CD4-positive, alpha-beta T cell treated with Interleukin-4 for 1 hour (primary cell): ENCODE data around the gene NFATC1.
A peak's percentile ranks its signal among the peaks of the same experiment; 100 is the strongest.

Source experiments
- DNase-seq, 2 donors: peaks; one replicate each; pipeline ENCODE4 v3.0.0-alpha.2; 2020 to 2022

Gene NFATC1

DNA sequence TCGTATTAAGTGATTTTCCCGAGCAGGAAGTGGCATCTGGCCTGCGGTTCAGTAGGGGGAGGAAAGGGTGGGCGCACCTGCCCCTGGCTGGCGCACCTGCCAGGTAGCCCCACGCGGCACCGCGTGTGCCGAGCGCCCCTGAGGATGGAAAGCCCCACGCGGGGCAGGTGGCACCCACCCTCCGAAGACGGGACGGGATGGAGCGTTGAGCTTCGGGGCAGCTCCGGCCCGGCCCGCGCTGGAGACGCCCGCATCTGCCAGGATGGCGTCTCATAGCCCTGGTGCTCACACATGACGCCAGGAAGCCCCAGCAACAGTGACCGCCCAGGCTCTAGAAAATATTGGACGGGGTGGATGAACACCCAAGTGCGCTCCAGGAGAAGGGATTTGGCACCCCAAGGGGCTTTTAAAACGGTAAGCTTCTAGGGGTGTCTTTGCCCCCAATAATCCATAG, 2.5 kb upstream of the NFATC1 start:
- peak in 1 of 2 donors; percentile 38 for DNase-seq

GRCh38 chr18:79393635-79394533, 1.8 kb upstream of the NFATC1 start:
- DNase-seq = peak; percentile 67

- peak; percentile 48 to 52 for DNase-seq
Measured at GRCh38 chr18:79394534-79395307, 1.0 kb upstream of the NFATC1 start.

- DNase-seq = no peak
Measured at GRCh38 chr18:79395308-79395640, 456 bp upstream of the NFATC1 start.

GRCh38 chr18:79396431-79397246, 909 bp downstream of the NFATC1 start:
- no peak for DNase-seq

DNA sequence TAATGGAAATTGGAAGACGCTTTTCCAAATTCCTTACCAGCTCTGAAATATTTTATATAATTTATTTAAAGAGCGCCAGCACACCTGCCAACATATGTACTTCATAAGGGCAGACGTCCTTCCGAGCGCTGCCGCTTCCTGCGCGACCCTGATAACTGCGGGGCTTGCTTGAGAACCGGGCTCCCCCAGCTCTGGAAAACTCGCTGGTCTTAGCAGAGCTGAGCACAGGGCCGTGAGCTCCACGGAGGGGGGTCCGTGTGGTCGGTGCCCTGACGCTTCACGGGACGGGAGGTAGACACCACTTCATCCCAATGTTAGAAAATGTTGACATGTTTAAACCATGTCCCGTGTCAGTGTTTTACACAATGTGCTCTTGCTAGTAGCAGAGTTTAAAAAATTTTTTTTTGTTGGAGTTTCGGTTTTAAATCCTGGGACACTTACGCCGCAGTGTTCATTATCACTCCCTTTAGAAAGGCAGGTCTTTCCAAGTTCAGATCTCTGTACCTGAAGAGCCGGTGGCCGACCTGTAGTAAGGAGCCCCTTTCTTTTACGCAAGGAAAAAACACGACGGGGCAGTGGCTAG, 1.6 kb downstream of the NFATC1 start:
- DNase-seq = no peak

DNA sequence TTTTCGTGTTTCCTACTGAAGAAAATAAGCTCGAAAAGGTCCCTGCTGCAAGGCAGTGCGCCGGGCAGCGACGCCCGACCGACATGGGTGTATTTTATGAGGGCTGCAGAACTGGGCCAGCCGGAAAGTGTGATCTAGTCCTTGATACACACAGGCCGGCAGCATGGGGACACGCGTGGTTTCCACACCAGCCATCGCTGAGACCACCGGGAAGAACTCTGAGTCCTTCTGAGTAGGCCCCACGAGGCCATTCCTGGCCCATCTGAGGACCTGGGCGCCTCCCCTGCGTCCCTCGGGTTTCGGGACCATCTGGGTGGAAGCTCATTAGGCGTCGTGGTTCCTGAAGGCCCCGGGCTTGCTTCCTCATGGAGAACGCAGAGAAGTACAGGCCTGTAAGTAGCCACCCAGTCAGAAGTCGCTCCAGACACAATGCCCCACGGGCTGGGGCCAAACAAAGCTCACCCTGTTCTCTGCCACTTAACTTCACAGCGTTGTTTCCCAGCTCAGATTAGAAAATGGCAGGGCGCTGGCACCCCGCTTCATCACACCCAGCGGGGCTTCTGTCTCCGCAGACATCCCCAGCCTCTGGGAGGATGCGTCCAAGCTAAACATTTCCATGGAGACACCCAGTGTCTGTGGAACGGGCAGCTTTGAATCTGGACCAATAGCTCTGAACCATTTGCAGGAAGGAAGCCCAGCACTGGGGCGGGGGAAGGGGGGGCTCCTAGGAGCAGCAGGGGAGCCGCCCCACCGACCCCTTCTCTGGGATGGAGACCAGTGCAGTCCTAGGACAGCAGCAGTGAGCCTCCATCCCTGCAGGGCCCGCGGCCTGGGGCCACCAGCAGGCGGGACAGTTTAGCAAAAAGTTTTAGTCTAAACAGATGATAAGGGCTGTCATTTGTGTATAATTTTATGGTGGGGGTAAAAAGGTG, 2.4 kb downstream of the NFATC1 start:
- no peak for DNase-seq

GRCh38 chr18:79399275-79400081, 3.7 kb downstream of the NFATC1 start:
- DNase-seq = no peak

DNA sequence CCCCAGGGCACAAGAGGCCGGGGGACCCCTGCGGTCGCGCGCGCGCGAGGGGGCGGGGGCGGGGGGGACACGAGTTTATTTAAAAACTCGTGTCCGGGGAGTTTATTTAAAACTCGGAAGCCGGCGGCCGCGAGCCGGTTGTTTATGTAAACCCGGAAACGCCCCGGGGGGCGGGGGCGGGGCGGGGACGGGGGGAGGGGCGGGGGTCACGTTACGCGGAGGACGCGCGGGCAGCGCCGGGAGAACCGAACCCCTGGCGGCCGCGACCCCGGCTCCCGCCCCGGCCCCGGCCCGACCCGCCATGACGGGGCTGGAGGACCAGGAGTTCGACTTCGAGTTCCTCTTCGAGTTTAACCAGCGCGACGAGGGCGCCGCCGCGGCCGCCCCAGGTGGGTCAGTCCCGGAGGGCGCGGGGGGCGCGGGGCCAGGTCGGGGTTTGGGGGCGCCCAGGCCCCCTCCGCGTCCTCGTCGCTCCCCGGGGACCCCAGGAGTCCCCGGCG, 4.4 kb downstream of the NFATC1 start:
- DNase-seq = peak; percentile 71 to 79

GRCh38 chr18:79400591-79401381, 5.1 kb downstream of the NFATC1 start:
- DNase-seq = peak; percentile 74 to 81

- DNase-seq = no peak
Measured at GRCh38 chr18:79401494-79402208, 5.9 kb downstream of the NFATC1 start.

DNA sequence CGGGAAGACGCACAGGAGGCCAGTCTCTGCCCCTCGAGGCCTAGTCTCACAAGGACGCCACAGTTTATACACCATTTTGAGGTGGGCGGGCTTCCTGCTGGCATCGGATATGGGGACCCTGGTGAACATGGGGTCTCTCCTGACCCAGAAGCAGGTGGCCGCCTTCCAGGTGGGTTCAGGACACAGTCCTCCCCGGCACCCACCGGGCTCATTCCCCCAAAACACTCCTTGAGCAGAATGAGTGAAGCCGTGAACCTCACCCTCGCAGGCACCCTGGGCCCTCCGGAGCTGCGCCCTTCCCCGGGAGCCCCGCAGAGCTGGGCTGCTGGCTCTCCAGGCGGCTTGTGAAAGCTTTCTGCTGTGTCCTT, 6.5 kb downstream of the NFATC1 start:
- DNase-seq = no peak

GRCh38 chr18:79402977-79403722, 7.4 kb downstream of the NFATC1 start:
- peak; percentile 43 to 62 for DNase-seq

- no peak for DNase-seq
Measured at GRCh38 chr18:79403723-79404566, 8.2 kb downstream of the NFATC1 start.

DNA sequence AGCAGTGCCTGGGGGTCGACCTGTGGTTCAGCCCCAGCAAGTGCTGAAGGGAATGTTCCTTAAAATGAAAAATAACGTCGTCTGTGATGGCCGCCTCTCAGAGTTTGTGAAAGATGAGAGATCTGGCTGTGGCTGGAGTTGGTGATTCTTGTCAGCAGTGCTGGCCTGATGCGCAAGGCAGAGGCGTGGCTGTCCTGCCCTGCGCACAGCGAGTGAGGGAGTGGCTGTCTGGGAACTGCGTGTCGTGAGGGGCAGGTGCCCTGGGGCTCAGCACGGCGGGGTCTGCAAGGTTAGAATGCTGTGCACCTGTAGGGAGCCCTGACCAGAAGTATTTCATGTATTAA, 8.8 kb downstream of the NFATC1 start:
- DNase-seq = peak in 1 of 2 donors; percentile 53

GRCh38 chr18:79405019-79405780, 9.5 kb downstream of the NFATC1 start:
- peak in 1 of 2 donors; percentile 50 for DNase-seq
